NB4 (cell line): Measurements from ENCODE around the gene PRKAR1B.

Experiments used
- CTCF ChIP-seq: IDR thresholded peaks from one replicate; pipeline ENCODE4 v1.5.1; 2012; ENCODE audit warnings: low read depth, low read length
- MYC ChIP-seq: IDR thresholded peaks from 2 replicates; pipeline ENCODE4 v1.6.1; 2011; ENCODE audit warnings: low read depth, low read length
- POLR2A ChIP-seq: IDR thresholded peaks from 2 replicates; pipeline ENCODE4 v1.6.1; 2011; ENCODE audit warnings: mild to moderate bottlenecking; ENCODE audit not compliant: insufficient read length; ENCODE audit errors: extremely low read depth

- TF ChIP-seq CTCF (no peak), POLR2A (no peak), MYC (no peak)
These were observed 4.5 kb upstream of the PRKAR1B start for GRCh38 chr7:731440-732085.
